PC-9 (cell line): ENCODE data around the gene GDE1.

Experiments
- CTCF ChIP-seq: fragments of 200-600 bp; sonication (generic); conservative IDR thresholded peaks from 2 replicates; pipeline ENCODE4 v1.6.1; 2017; ENCODE audit warnings: mixed run types, antibody characterized with exemption, mild to moderate bottlenecking, moderate library complexity
- EZH2 ChIP-seq: fragments of 200-600 bp; sonication (generic); IDR thresholded peaks from 2 replicates; pipeline ENCODE4 v1.8.0; 2017; ENCODE audit warnings: antibody characterized with exemption, low read depth

- TF ChIP-seq CTCF (no peak), EZH2 (no peak)
These were observed 1.0 kb downstream of the GDE1 start for GRCh38 chr16:19520861-19521331.
